Heart right ventricle (tissue), 16 donors: ENCODE results near the gene ATP6V0C. TPM values are rescaled to one million over a fixed set of nuclear protein-coding genes. Genes with fewer than 3 reads are reported as not detected.
"Not testable (repeated sequence)": the region's sequence is repeated elsewhere in the genome, so short reads cannot be mapped to it uniquely, and the experiment has no call there.

Source experiments
- ATAC-seq, 8 donors: fragments of 200-7000 bp; cut with Tn5 transposase; one replicate each; pipeline ENCODE4 v1.9.1; 2020; ENCODE audit warnings: mild to moderate bottlenecking in 8 of 8, moderate library complexity in 8 of 8, moderate number of reproducible peaks in 1 of 8
- DNase-seq, 2 donors: peaks; one replicate each; pipeline ENCODE4 v3.0.0-alpha.2; 2020
- H3K27ac ChIP-seq, 10 donors: fragments of 200-600 bp; sonication (generic) in 2 of 10; one replicate each; pipeline versions ENCODE4 v1.5.0 to v1.8.0; 2020 to 2022; ENCODE audit warnings: mild to moderate bottlenecking in 3 of 10
- H3K27me3 ChIP-seq, 7 donors: fragments of 200-600 bp; one replicate each; pipeline ENCODE4 v1.8.0; 2021 to 2022; ENCODE audit warnings: mild to moderate bottlenecking in 2 of 7
- H3K36me3 ChIP-seq, 9 donors: fragments of 200-600 bp; sonication (generic) in 1 of 9; one replicate each; pipeline versions ENCODE4 v1.5.0 to v1.8.0; 2020 to 2022; ENCODE audit warnings: mild to moderate bottlenecking in 2 of 9
- H3K4me1 ChIP-seq, 9 donors: fragments of 200-600 bp; sonication (generic) in 1 of 9; one replicate each; pipeline versions ENCODE4 v1.5.0 to v1.8.0; 2020 to 2022; ENCODE audit warnings: mild to moderate bottlenecking in 4 of 9
- H3K4me3 ChIP-seq, 10 donors: fragments of 200-600 bp; sonication (generic) in 2 of 10; one replicate each; pipeline versions ENCODE4 v1.5.0 to v1.8.0; 2020 to 2022; ENCODE audit warnings: mild to moderate bottlenecking in 7 of 10, moderate library complexity in 2 of 10
- H3K9me3 ChIP-seq, 11 donors: fragments of 200-600 bp in 10 of 11; sonication (generic) in 2 of 11; one replicate each; pipeline versions ENCODE4 v1.5.0 to v1.8.0; 2013 to 2022; ENCODE audit warnings: mild to moderate bottlenecking in 2 of 11, control low read depth in 1 of 11, moderate library complexity in 1 of 11
- WGBS, 2 donors: extraction: QIAGEN DNeasy Blood & Tissue Kit; methylation state at CpG; one replicate each; pipeline ENCODE4 v1.1.7; 2013; ENCODE audit warnings: inconsistent platforms in 1 of 2; 5-methylcytosine and 5-hydroxymethylcytosine counted together
- intact Hi-C, 10 donors: fragments of 100-400 bp; cut with DNase I; formaldehyde crosslinking; loops; one replicate each; pipeline versions ENCODE4 v1.11.1 to v1.14.2; 2022
- polyA plus RNA-seq, 2 donors: library from polyadenylated mRNA; stranded (reverse); fragments of 200-250 nt; gene quantifications; one replicate each; pipeline ENCODE4 v1.2.3, GENCODE V29; 2013
- total RNA-seq, 10 donors: library from RNA; stranded (reverse); fragmentation: NEBNext Ultra II Directional in 3 of 10; extraction: Animal tissue kit (Norgen Biotek cat#: 25700) in 3 of 10; gene quantifications; one replicate each; pipeline versions ENCODE4 v1.2.1 to v1.2.4, GENCODE V29; 2021 to 2023
- TF ChIP-seq, protein P1 (sequence below), 9 donors: fragments of 200-600 bp; sonication (generic) in 2 of 9; IDR thresholded peaks; one replicate each; pipeline versions ENCODE4 v1.5.0 to v1.8.0; 2021 to 2022; ENCODE audit warnings: antibody characterized with exemption in 9 of 9, mild to moderate bottlenecking in 5 of 9, moderate library complexity in 1 of 9
- donor health status: Arrhythmogenic right ventricular cardiomyopathy.
- donor health status: ischemic (EF 13 %, LVEDD 7.1; RV severe dilation, severe dysfunction).
- donor health status: healthy with polysubstance abuse.
- donor health status: DM: no; HTN: yes; CAD: no.
- donor health status: DM: no; HTN: no; CAD: no.
- donor health status: ischemic (EF 25% LVEDD 6.9; RV normal size, moderate dysfunction).
- donor health status: ischemic (EF 25% LVEDD 5.7; RV mildly dilated, moderate dysfunction).
- donor health status: healthy.
- donor health status: DM: yes; HTN: yes; CAD: no.
- donor health status: Ischemic cardiomyopathy.
- donor health status: ischemic (EF 35%, LVEDD 5.7; RV mildly dilated, moderate dysfunction).
- donor health status: nonischemic (EF 11% LVEDD 7.7; RV severe dilation, severe dysfunction).
- donor health status: DM: yes; HTN: yes; CAD: no.
- donor health status: PGD.
- donor health status: ischemic (EF 29% LVEDD 5.4; RV normal size, mild dysfunction).
- donor health status: nonischemic (EF 23%, LVEDD 6.1; RV moderate dilation, normal function).

The ATP6V0C gene
- total and polyA plus RNA-seq, 12 donors = 58.5 to 243 (median 130) TPM

DNA sequence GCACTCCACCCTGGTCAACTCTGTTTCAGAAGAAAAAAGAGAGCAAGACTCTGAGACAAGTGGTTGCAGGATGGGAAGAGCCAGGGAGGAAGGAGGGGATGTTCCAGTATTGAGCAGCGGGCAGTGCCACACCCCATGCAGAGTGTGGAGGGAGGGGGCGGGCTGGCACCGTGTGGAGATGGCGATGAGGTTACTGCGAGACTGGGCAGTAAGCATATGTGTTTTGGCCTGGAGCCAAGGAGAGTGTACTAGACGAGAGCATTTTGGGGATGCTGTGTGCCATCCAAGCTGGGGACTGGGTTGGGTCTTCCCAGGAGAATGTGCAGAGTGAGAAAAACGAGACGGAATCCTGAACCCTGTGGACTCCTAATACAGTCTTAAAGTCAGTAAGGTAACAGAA, 35.5 kb upstream of the ATP6V0C start:
- WGBS, 2 donors = 83 to 87% methylated on average over 8 of the region's 8 CpGs
- Histone ChIP-seq H3K9me3 (no peaks in the 10 kb centered on the region), H3K27me3 (peaks cover 0 to 4% (median 3%) of the 10 kb centered on the region in 7 donors), H3K36me3 (peaks cover 0 to 4% (median 0%) of the 10 kb centered on the region in 9 donors), H3K27ac (no peak overlapping the region), H3K4me1 (peaks cover 11 to 34% (median 30%) of the 10 kb centered on the region in 9 donors), H3K4me3 (no peak overlapping the region)
- TF ChIP-seq, protein P1, sequence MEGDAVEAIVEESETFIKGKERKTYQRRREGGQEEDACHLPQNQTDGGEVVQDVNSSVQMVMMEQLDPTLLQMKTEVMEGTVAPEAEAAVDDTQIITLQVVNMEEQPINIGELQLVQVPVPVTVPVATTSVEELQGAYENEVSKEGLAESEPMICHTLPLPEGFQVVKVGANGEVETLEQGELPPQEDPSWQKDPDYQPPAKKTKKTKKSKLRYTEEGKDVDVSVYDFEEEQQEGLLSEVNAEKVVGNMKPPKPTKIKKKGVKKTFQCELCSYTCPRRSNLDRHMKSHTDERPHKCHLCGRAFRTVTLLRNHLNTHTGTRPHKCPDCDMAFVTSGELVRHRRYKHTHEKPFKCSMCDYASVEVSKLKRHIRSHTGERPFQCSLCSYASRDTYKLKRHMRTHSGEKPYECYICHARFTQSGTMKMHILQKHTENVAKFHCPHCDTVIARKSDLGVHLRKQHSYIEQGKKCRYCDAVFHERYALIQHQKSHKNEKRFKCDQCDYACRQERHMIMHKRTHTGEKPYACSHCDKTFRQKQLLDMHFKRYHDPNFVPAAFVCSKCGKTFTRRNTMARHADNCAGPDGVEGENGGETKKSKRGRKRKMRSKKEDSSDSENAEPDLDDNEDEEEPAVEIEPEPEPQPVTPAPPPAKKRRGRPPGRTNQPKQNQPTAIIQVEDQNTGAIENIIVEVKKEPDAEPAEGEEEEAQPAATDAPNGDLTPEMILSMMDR (IDR thresholded peaks at IDR 0.05) = no peak
- no peak for ATAC-seq
- intact Hi-C loops = no loop called here
- DNase-seq = no peak

DNA sequence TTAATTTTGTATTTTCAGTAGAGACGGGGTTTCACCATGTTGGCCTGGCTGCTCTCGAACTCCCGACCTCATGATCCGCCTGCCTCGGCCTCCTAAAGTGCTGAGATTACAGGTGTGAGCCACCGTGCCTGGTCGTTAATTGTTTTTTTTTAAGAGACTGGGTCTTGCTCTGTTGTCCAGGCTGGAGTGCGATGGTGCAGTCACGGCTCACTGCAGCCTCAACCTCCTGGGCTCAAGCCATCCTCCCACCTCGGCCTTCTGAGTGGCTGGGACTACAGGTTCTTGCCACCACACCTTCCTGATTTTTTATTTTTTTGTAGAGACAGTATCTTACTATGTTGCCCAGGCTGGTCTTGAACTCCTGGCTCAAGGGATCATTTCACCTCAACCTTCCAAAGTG, 33.8 kb upstream of the ATP6V0C start:
- H3K9me3 ChIP-seq, H3K27ac ChIP-seq, ATAC-seq, DNase-seq, H3K4me3 ChIP-seq, H3K36me3 ChIP-seq, H3K27me3 ChIP-seq: not testable (repeated sequence)
- H3K4me1 ChIP-seq = peaks cover 8 to 31% (median 18%) of the 10 kb centered on the region in 9 donors
- WGBS, 2 donors = 96 to 97% methylated on average over 10 of the region's 10 CpGs
- intact Hi-C loops = loop anchor here in 1 of 10 donors (10.0 kb wide), 1 partner anchor 45 kb away; no protein-coding TSS in a partner anchor

DNA sequence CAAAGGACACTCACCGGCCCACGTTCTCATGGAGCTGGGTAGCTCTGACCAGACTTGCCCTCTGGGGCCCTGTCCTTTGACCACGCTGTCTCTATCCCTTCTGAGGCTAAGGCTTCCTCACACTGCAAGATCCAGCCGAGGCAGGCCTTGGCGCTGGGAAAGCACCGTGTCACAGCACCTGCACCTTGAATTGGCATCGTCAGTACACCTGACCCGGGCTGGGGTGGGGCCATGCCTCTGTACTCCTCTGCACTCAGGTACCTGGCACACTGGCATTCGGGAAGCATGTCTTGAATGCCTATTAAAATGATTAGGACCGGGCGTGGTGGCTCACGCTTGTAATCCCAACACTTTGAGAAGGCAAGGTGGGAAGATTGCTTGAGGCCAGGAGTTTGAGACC, 32.8 kb upstream of the ATP6V0C start:
- peaks cover 0 to 4% (median 0%) of the 10 kb centered on the region in 9 donors for H3K36me3 ChIP-seq
- DNase-seq (no peak), ATAC-seq (no peak)
- TF ChIP-seq, protein P1 (IDR thresholded peaks at IDR 0.05) = no peak
- no peaks in the 10 kb centered on the region for H3K9me3 ChIP-seq
- H3K27ac ChIP-seq = no peak overlapping the region
- WGBS, 2 donors = 89 to 92% methylated on average over 12 of the region's 12 CpGs
- no peaks in the 10 kb centered on the region for H3K27me3 ChIP-seq
- intact Hi-C loops = loop anchor here in 1 of 10 donors (10.0 kb wide), 1 partner anchor 46 kb away; no protein-coding TSS in a partner anchor
- H3K4me1 ChIP-seq = peaks cover 2 to 31% (median 18%) of the 10 kb centered on the region in 9 donors
- H3K4me3 ChIP-seq = no peak overlapping the region

DNA sequence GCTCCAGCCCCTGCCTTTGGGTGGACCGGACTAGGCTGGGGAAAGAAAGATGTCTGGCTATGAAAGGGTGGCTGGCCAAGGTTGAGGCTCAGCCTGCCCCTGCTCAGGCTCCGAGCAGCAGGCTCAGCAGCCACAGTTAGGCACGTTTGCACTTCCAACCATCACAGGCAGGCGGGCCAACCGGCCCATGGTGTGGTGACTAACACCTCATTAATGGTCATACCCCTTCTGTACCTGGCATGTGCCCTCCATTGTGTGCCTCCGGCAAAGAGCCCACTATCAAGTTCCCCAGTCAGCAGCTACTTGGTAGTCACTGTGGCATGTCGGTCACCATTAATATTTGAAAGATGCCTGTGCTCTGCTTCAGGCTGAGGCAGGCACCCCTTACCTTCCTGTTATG, 32.1 kb upstream of the ATP6V0C start:
- Histone ChIP-seq H3K4me3 (no peak overlapping the region), H3K9me3 (no peaks in the 10 kb centered on the region), H3K27me3 (no peaks in the 10 kb centered on the region), H3K4me1 (peaks cover 4 to 34% (median 23%) of the 10 kb centered on the region in 9 donors), H3K36me3 (peaks cover 0 to 4% (median 0%) of the 10 kb centered on the region in 9 donors), H3K27ac (no peak overlapping the region)
- TF ChIP-seq, protein P1 (IDR thresholded peaks at IDR 0.05) = no peak
- no peak for DNase-seq
- intact Hi-C loops = loop anchor here in 1 of 10 donors (10.0 kb wide), 1 partner anchor 47 kb away; no protein-coding TSS in a partner anchor
- ATAC-seq = no peak
- 74 to 81% methylated on average over 7 of the region's 7 CpGs for WGBS, 2 donors

DNA sequence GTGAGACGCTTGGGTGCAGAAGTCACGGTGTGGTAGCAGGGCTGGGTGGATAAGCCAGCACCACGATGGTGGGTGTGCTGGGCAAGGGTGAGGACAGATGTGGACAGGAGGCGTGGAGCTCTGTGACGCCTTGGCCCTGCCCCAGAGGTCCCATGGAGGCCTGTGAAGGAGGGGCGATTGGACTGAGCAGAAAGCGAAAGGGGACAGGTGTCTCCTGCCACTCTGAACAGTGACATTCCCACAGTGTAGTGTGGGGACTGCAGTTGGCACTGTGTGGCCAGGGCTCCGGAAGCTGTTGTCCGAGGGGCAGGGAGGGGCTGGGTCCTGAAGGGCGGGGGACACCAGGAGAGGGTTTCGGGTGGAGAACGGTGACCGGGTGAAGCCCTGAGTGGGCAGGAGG, 31.5 kb upstream of the ATP6V0C start:
- DNase-seq = no peak
- no peaks in the 10 kb centered on the region for H3K27me3 ChIP-seq
- no peak overlapping the region for H3K4me3 ChIP-seq
- no peaks in the 10 kb centered on the region for H3K9me3 ChIP-seq
- TF ChIP-seq, protein P1 (IDR thresholded peaks at IDR 0.05) = no peak
- H3K36me3 ChIP-seq = peaks cover 0 to 4% (median 0%) of the 10 kb centered on the region in 9 donors
- 76 to 80% methylated on average over 13 of the region's 13 CpGs for WGBS, 2 donors
- ATAC-seq = no peak
- intact Hi-C loops = loop anchor here in 1 of 10 donors (10.0 kb wide), 1 partner anchor 47 kb away; no protein-coding TSS in a partner anchor
- peaks cover 6 to 40% (median 29%) of the 10 kb centered on the region in 9 donors for H3K4me1 ChIP-seq
- no peak overlapping the region for H3K27ac ChIP-seq
